Superior temporal gyrus (tissue), 1 donor: ENCODE results near the gene CCDC183.
A peak's percentile ranks its signal among the peaks of the same experiment; 100 is the strongest.
"Not testable (repeated sequence)": the region's sequence is repeated elsewhere in the genome, so short reads cannot be mapped to it uniquely, and the experiment has no call there.

ENCODE experiments used
- DNase-seq: peaks from one replicate; pipeline ENCODE4 v3.0.0-alpha.2; 2016; ENCODE audit errors: extremely low spot score

Gene CCDC183

GRCh38 chr9:136760834-136761544 lies 35.1 kb upstream of the CCDC183 start:
- peak; percentile 73 for DNase-seq

GRCh38 chr9:136761545-136761981 lies 34.6 kb upstream of the CCDC183 start:
- no peak for DNase-seq

DNA sequence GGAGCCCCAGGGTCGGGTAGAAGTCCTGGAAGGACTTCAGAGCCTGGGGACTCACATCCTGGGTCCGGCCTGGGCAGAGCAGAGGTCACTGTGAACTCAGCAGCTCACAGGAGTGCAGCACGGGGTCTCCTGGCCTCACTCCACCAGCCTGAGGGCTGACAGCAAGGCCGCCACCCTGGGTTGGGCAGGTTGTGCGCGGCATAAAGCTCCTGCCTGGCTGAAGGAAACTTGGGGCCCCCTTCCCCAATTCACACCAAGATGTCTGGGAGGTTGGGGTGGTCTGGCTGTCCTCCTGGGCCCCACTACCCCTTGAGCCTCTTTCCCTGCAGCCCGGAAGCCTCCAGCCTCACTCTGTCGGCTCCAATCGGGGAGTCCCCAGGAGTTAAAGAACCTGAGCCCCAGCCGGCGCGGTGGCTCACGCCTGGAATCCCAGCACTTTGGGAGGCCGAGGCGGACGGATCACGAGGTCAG lies 33.9 kb upstream of the CCDC183 start:
- no peak for DNase-seq

DNA sequence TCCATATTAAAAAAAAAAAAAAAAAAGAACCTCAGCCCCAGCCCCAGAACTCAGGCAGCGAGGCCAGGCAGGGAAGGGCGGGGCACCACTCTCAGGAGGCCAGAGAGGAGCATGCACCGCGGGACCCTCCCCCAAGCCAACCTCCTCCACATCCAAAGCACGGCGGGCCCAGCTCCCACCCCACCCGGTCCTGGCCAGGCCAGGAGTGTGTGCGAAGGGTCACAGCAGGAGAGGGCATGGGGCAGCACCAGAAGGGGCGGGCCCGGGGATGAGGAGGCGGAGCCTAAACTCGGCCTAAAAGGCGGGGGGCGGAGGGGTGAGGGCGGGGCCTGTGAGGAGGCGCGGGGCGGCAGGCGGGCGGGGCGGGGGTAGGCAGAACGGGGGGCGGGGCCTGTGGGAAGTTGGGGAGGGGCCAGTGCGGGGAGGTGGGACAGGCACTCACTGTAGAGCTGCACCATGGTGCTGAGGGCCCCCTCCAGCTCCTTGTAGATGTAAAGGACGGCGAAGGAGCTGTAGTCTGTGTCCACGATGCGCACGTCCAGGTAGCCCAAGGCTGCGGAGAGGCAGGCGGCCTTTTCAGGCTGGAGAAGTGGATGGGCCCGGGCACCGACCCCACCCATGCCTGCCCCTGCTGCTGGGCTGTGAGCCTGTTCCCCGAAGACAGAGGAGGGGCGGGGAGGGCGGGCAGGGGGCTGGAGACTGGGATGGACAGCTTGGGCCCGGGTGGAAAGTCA lies 33.1 kb upstream of the CCDC183 start:
- DNase-seq = no peak

DNA sequence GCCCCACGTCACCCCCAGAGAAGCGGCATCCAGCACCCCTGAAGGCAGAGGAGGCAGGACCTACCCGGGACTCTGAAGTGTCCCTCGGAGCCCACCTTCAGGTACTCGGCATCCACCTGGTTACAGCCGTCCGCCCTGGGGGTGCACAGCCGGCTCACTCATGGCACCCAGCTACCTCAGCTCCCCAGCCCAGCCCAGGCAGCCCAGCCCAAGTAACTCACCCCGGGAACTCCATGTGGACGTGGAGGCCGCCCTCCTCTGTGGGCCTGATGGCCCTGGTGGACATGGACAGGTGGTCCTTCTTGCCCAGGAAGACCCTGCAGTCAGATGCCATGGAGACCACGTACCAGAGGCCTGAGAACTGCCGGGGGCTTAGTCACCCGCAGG lies 32.5 kb upstream of the CCDC183 start:
- DNase-seq = no peak

DNA sequence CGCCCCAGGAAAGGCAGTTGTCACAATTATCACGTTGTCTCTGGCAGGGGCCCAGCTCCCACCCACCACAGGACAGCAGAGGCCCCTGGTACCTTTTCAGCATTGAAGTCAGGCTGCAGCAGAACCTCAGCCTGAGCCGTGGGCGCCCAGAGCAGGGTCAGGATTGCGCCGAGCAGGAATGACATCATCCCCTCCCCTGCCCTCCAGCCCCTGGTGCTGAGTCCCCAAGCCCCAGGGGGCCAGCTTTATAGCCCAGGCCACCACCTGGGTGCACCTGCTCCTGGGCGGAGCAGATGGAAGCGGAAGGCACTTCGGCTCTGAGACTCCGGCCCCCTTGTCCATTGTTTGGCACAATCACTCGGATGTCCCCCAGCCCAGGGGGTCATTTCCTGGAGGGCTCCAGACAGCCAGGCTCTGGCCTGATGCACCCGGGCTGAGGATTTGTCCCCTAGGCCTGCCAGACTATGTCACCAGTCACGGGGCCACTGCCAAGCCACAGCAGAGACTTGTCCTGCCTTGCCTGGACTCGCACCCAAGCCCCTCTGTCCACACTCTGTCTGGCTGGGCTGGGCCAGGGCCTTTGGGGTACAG lies 31.7 kb upstream of the CCDC183 start, which contains the start of gene LCN15:
TSS of gene LCN15 (minus strand) at position 218 of the 591 bp plus-strand sequence. CDS start at position 188, 30 bp downstream.
- no peak for DNase-seq

DNA sequence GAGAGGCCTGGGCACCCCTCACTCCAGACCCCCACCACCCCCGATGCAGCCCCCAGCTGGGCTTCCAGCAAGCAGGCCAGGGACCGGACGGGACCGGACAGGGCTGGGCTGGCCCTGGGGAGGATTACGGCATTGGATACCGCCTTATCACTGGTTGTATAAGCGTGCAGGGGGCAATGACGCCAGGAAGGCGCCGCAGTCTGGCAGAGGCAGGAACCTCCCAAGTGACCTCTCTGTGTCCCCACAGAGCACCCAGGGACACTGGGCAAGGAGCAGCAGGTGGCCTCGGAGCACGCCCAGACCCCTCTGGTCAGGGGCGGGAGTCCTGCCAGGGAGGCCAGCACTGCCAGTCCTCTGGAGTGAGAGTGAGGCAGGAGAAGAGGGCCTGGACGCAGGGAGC lies 31.1 kb upstream of the CCDC183 start:
- DNase-seq = no peak

- not testable (repeated sequence) for DNase-seq
Observed at GRCh38 chr9:136765745-136766409, 30.3 kb upstream of the CCDC183 start.

DNA sequence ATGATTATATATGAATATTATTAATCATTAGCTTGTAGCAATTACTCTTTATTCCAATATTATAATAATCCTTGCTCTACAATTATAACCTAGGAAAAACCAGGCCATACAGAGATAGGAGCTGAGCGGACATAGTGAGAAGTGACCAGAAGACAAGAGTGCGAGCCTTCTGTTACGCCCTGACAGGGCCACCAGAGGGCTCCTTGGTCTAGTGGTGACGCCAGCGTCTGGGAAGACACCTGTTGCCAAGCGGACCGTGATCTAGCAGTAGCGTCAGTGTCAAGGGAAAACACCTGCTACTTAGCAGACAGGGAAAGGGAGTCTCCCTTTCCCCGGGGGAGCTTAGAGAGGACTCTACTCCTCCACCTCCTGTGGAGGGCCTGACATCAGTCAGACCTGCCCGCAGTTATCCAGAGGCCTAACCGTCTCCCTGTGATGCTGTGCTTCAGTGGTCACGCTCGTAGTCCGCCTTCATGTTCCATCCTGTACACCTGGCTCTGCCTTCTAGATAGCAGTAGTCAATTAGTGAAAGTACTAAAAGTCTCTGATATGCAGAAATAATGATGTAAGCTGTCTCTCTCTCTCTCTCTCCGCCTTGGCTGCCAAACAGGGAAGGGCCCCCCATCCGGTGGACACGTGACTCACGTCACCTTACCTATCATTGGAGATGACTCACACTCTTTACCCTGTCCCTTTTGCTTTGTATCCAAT lies 29.6 kb upstream of the CCDC183 start:
- peak; percentile 59 for DNase-seq

GRCh38 chr9:136769710-136770191 lies 26.4 kb upstream of the CCDC183 start:
- no peak for DNase-seq

DNA sequence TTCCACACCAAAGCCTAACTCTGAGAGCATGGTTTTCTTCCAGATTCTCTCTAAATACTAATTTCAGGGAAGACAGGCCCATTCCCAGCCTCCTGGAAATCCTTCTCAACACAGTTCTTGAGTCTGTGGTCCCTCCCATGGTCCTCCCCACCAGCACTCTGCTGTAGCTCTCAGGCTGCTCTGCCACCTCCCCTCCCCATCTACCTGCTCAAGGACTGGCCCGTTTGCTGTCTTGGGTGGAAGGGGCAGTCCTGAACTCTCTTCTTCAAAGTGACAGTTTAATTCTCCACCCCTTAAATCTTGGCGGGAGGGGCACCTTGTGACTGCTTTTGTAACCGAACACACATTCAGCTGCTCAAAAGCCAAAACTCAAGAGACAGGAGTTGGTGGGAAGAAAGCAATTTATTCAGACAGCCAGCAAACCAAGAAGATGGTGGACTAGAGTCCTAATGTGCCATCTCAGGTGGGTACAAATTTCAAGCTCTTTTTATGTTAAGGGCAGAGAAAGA lies 24.2 kb upstream of the CCDC183 start:
- DNase-seq = no peak

- DNase-seq = no peak
Observed at GRCh38 chr9:136773386-136774044, 22.6 kb upstream of the CCDC183 start.

DNA sequence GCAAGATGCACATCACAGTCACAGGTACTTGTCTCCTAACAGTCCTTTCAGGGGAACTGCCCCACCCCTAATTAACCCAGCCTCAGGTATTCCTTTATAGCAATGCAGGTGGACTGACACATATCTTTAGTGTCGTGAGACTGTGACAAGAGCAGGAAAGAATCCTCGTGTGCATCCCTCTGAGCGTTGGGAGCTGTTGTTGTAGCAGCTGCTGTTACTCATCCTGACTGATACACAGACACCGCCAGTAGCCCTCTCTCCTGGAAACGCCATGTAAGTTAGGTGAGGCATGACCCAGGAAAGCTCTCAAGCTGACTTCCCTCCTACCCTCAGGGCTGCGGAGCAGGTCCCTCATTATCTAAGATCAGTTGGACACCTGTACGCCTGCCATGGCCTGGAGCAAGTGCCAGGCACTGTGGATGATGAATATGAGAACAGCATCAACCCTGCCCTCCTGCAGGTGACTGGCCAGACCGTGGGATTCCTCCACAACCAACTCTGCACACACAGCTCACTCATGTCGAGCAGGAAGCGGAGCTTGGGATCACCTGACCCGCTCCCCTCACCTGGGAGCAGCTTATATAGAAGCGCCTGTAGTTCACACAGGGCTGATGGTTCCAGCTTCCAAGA lies 21.6 kb upstream of the CCDC183 start:
- no peak for DNase-seq

DNA sequence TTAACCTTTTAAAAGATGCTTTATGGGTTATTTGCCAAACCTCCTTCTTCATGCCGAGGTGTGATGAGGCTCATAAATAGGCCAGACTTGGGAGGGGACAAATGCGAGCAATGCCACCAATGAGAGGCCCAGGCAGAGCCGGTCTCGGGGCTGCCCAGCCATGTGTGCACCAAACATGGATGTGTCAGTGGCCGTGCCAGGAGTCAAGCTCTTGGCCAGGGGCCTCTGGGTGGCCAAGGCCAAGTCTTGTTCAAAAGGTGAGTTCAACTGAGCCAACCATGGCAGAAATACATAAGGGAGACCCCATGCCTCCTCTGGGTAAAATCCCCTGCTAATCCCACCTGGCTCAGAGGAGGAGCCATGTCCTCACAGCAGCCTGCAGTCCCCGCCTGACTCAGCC lies 20.9 kb upstream of the CCDC183 start:
- no peak for DNase-seq

DNA sequence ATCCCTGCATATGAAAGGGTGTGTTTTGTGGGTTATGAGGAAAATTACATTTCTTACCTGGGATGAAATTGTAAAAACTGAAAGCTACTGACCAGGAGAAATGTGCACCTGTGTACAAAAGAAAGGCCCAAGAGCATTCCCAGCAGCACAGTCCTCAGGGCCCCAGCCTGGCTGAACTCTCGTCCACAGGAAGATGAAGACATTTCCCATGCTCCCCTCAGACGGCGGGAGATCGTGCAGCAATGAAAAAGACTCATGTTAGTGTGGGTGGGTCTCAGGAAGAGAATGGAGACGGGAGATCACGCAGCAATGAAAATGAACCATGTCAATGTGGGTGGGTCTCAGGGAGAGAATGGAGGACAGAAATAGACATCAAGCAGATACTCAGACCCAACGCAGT lies 19.2 kb upstream of the CCDC183 start:
- no peak for DNase-seq

GRCh38 chr9:136777359-136777758 lies 18.8 kb upstream of the CCDC183 start:
- DNase-seq = no peak

- DNase-seq = no peak
Observed at GRCh38 chr9:136779808-136780207, 16.3 kb upstream of the CCDC183 start.

DNA sequence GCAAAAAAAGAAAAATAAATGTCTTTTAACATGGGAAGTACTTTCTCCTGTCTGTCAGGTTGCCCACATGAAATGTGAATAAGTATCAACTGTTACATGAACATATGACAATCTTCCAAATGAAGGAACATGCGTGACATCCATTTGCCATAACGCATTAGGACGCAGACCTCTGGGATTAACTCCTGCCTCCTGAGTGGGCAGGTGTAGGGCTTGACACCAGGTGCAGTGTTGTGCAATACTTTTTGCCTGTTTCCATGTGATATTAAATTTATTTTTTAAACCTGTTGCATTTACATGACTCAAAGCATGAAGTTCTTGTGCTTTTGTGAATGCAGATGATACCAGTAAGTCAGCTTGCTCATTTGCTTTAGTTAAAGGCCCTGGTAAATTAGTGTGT lies 13.7 kb upstream of the CCDC183 start:
- no peak for DNase-seq

DNA sequence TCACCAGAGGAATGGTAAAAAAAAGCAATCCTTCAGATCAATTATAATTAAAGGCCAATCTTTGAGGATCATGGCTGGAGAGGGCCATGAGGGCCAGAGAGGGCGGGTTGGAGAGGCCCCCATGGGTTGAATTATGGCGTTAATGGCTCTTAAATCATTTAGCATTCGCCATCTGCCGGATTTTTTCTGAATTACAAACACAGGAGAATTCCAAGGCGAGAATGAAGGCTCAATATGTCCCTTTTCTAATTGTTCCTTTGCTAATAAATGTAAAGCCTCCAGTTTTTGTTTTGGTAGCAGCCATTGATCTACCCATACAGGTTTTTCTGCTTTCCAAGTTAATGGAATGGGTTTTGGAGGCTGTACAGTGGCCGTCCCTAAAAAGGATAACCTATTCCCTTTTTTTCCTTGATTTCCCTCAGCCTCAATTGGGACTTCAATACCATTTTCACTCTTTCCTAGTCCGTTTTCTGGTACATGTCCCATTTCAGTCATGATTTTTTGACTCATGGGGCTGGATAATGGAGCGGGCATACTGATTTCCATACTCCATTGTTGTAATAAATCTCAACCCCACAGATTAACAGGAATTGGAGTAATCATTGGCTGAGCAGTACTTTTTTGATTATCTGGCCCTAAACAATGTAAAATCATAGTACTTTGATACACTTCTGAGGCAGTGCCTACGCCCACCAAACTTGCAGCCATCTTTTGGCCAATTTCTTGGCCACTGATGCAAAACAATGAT lies 11.7 kb upstream of the CCDC183 start:
- DNase-seq = peak; percentile 76
